ENCODE results near the gene TBPL1.

Gene TBPL1

DNA sequence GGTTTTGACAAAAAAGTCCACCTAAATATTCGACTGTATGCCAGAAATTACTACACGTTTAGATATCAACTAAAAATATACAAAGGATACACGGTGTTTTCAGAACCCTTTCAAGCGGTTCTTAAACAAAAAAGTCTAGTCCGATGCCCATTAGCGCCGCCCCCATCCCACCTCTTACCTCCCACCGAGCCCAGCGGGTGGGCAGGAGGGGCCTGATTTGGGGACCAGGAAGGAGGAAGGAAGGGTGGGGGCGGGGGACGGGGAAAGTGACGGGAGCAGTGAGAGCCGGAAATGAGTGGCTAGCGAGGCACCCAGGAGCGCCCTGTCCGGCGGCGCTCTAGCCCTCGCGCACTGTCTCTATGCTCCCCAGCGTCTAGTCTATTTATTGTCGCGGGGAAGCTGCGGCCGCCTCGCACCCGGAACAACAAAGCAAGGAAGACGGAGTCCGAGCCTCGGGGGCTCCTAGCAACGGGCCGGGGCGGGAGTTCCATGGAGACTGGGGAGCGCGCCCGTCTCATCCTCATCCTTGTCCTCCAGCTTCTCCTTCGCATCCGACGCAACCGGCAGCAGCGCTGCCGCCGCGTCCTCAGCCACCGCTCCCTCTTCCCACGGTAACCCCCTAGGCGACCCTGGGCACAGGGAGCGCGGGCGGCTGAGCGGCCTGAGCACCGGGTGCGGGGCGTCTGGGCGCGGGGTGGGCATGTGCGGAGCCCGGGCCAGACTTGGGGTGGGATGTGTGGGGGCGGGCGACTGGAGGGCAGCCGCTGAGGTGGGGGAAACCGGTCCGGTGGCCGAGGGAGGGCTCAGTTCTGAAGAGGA lies at the start of gene TBPL1:
Gene TBPL1, plus strand, starts transcription at position 410 of the 819 bp plus-strand sequence. CDS start 26,902 bp downstream, outside the sequence.
- H3K4me3 ChIP-seq (ENCODE audit: low read length) = peak within 1 kb of the TSS; percentile 85
- TF ChIP-seq, protein P1, sequence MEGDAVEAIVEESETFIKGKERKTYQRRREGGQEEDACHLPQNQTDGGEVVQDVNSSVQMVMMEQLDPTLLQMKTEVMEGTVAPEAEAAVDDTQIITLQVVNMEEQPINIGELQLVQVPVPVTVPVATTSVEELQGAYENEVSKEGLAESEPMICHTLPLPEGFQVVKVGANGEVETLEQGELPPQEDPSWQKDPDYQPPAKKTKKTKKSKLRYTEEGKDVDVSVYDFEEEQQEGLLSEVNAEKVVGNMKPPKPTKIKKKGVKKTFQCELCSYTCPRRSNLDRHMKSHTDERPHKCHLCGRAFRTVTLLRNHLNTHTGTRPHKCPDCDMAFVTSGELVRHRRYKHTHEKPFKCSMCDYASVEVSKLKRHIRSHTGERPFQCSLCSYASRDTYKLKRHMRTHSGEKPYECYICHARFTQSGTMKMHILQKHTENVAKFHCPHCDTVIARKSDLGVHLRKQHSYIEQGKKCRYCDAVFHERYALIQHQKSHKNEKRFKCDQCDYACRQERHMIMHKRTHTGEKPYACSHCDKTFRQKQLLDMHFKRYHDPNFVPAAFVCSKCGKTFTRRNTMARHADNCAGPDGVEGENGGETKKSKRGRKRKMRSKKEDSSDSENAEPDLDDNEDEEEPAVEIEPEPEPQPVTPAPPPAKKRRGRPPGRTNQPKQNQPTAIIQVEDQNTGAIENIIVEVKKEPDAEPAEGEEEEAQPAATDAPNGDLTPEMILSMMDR (conservative IDR thresholded peaks at IDR 0.05; ENCODE audit: low read length) = no peak
- peak; percentile 95 for DNase-seq (ENCODE audit: low read depth)

DNA sequence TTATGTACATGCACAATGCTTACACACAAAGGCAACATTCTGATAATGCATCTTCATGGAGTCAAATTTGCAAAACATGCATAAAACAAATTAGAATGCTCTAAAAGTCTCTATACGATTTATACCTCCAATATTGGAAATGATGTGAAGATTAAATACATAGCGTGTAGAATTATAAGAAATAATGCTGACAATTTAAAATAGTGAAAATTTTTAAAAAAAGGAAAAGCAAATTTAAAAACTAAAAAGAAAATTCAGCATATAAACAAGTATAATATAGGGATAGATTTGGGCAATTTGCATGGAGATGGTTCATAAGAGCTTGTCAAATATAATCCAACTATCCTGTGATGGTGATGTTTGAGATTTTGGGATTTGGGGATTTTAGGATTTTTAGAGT lies 49.2 kb upstream of the TBPL1 start:
- no peak for DNase-seq (ENCODE audit: low read depth)
- H3K4me3 ChIP-seq (ENCODE audit: low read length) = no peak overlapping the region
- TF ChIP-seq, protein P1 (conservative IDR thresholded peaks at IDR 0.05; ENCODE audit: low read length) = no peak

DNA sequence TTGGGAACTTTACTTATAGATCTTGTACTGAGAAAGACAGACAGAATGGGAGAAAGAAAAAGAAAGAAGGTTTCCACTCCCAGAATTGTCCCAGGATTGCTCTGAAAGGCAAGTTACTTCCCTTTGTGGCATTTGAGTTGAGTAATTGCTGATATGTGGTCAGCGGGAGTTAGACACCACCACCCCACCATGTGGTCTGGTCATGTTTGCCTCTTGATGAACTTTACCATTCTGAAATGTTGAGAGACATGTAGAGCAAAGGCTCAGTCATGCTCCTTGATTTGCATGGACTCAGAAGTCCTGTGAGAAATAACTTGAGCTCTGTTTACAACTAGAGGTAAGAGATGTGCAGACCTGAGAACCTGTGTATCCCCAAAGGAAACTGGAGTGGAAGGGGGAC lies 47.0 kb upstream of the TBPL1 start:
- H3K4me3 ChIP-seq (ENCODE audit: low read length) = no peak overlapping the region
- DNase-seq (ENCODE audit: low read depth) = no peak
- TF ChIP-seq, protein P1 (conservative IDR thresholded peaks at IDR 0.05; ENCODE audit: low read length) = no peak

DNA sequence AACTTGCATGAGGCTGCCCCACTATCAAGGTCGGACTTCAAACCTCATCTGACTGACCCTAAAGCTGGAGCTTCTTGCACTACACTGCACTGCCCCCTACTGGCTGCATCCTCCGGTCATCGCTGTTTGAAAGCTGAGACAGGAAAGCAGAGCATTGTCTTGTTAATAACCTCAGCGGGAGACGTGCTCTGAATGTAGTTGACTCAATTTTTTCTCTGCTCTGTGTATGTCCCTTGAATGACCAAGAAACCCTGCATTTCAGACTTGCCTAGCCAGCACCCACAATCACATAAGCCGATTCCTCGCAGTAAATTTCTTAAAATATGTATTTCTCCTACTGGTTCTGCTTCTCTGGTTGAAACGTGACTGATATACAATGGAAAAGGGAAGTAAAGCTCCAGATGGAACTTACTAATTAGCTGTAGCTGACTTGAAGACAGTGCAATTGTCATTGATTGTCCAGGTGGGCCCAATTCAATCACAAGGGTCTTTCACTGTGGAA lies 36.3 kb upstream of the TBPL1 start:
- DNase-seq (ENCODE audit: low read depth) = peak; percentile 86
- no peak overlapping the region for H3K4me3 ChIP-seq (ENCODE audit: low read length)
- TF ChIP-seq, protein P1 (conservative IDR thresholded peaks at IDR 0.05; ENCODE audit: low read length) = peak; percentile 99

DNA sequence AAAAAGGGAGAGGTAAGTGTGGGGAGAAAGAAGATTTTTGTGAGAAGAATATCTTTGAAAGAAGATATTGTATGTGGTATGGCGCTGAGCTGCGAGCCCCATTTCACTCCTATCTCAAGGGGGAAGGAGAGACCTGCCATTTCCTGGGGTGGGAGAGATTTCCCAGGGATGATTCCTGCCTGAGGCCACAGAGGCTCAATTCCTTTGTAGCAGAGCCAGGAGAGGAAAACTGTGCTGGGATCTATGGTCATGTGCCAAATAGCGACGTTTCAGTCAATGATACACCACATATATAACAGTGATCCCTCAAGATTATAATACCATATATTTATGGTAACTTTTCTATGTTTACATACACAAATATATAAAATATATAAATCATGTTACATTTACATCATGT lies 35.2 kb upstream of the TBPL1 start:
- TF ChIP-seq, protein P1 (conservative IDR thresholded peaks at IDR 0.05; ENCODE audit: low read length) = no peak
- H3K4me3 ChIP-seq (ENCODE audit: low read length) = no peak overlapping the region
- no peak for DNase-seq (ENCODE audit: low read depth)

DNA sequence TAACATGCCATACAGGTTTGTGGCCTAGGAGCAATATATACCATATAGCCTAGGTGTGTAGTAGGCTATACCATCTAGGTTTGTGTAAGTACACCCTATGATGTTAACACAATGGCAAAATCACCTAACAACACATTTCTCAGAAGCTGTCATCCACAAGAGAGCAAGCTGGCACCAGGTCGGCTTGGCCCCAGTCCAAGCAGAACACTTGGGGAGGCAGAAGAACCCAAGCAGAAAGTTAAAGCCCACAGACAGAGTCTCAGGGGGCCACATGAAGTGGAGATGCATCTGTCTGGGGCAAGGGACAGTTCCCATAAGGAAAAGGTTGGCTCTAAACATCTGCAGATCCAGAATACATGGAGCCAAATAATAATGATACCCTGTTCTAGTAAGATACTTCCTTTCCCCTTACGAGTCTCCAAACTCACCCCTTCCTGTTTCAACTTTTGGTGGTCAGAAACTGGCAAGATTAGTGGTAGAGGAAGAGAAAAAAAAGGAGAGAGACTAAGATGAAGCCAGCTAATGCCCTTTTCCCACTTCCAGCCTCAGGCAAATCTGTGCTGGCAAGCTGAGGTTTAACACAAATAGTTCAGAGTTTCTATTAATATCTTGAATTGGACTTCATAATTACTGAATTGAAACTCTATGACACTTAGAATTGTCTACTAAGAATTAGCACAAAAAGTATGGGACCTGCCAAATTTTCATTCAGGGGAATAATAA lies 34.7 kb upstream of the TBPL1 start:
- peak; percentile 3 for DNase-seq (ENCODE audit: low read depth)
- TF ChIP-seq, protein P1 (conservative IDR thresholded peaks at IDR 0.05; ENCODE audit: low read length) = no peak
- no peak overlapping the region for H3K4me3 ChIP-seq (ENCODE audit: low read length)

Measured in AG10803 (cell line).